GM19397 (cell line): ENCODE measurements around the gene C19orf33.

ENCODE experiments used
- ATAC-seq: cut with Tn5 transposase; IDR thresholded peaks from one replicate; pipeline ENCODE4 v1.9.1; 2021; ENCODE audit warnings: mild to moderate bottlenecking, moderate library complexity; ENCODE audit not compliant: unreplicated experiment

Gene C19orf33

DNA sequence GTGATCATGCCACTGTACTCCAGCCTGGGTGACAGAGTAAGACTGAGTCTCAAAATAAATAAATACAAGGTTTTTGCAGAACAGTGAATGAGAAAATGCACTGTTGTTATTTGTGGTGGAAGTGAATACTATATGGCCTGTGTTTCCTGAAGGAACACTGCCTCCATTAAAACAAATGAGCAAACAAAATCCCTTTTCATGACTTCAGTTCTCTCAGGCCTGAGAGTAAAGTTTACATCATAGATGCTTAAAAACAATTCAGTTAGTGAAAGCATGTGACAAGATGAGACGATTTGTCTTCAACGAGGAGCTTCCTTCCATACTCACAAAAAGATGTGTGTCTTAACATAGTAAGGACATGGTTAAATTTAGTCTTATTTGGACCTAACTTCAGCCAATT is 25.3 kb upstream of the C19orf33 start:
- no peak for ATAC-seq

DNA sequence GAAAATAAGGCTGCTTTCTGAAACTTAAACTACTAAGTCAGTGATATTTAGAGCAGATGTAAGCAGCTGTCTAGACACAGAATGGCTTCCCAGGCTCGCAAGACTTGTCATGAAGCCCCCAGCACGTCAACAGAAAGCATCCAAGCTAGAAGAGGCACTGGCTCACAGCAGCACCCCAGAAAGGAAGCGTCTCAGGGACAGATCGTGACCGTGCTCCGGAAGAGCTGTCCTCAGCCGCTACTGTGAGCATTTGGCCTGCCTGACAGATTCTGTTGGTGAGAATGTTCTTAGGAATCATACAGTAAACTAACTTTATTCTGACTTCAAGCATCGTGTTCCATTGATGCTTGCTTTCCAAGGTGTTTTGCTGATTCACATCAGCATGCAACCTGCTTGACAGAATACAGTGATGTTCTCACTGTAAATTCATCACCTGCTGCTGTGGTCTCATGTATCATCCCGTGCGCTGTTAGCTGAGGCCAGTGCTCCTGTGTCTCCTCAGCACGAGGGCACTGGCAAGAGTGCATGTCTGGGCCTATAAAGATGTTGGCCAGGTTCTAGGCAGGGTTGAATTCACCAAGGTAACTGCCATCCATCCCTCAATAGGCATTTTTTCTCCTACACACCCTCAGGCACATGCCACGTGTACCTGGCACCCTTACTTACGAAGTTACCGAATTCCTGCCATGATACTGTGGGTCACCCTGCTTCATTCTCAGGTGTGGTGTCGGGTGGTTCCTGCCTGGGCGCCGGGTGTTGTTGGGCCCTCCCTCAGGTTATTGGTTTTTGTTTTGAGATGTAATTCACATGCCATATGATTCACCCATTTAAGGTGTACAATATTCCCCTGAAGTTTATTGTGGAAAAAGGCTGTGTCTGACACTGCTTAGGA is 23.8 kb upstream of the C19orf33 start:
- no peak for ATAC-seq

DNA sequence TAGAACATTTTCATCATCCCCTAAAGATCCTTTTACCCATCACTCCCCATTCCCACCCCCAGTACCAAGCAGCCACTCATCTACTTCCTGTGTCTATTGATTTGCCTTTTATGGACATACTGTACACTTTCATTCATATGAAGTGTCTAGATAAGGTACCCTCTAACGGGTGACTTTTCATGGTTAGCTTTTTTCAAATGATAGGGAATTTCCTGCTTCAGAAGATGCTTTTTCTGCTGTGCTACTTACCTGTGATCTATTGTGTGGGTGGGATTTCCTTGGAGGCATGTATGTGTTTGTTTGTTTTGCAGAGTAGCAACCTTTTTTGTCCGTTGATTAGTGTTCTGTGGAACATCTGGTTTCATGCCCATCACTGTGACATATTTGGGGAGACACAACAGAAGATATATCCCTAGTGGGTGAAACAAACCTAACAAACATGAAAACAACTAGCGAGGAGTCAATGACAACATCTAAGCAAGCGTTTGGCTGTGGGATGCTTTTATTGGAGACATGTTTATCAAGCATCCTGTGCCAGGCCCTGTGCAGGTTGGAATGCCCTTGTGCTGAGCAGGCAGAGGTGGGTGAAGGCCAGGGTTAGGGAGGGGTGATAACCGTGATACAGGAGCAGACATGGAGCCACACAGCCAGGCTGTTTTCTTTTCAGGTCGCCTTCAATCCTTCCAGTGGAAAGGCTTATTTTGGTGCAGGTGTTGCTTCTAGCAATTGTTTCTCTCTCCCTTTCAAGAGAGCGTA is 22.1 kb upstream of the C19orf33 start:
- no peak for ATAC-seq

DNA sequence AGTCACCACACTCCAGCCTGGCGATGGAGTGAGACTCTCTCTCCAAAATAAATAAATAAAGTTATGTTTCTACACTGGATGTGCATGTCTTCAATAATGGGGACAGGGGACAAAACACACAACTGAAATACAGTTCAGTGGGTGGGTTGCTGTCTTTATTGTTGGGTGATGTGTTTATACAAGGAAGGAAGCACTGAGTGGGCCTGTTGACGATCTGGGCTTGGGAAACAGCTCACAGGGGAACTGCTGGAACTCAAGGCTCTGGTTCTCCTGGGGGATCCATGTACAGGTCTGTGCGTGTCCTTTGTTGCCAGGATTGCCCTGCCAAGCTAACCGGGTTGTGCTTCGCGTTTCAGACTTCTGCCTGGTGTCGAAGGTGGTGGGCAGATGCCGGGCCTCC is 20.8 kb upstream of the C19orf33 start:
- ATAC-seq, result no peak

DNA sequence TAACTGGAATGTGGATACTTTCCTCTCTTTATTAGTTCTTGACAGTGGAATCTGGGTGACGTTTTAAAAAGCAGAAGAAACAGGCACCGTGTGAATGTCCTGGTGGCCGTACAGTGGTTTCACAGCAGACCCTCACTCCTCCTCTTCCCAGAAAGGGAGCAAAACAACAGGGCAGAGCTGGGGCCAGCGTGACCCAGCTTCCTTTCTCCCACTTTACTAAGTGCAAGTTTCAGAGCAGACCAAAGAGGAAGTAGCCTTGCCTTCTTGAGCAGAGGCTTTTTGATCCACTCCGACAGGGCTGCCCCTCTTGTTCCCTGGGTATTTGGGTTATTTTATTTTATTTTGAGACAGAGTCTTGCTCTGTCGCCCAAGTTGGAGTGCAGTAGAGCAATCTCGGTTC is 19.6 kb upstream of the C19orf33 start:
- ATAC-seq, result no peak

DNA sequence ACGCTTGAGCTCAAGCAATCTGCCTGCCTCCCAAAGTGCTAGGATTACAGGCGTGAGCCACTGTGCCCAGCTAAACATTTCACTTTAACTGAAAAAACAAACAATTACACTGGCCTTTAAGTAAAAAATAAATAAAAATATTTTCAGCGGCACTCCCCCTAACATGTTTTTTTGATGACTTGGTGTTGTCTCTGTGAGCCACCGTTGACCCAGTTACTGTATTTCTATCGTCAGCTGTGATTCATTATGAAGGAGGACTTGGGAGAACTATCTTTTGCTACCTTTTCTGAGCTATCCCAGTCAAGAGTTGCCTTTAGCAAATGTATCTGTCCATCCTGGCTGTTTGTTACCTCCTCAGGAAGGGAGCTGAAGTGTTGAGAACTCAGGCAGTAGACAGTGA is 18.5 kb upstream of the C19orf33 start:
- no peak for ATAC-seq

DNA sequence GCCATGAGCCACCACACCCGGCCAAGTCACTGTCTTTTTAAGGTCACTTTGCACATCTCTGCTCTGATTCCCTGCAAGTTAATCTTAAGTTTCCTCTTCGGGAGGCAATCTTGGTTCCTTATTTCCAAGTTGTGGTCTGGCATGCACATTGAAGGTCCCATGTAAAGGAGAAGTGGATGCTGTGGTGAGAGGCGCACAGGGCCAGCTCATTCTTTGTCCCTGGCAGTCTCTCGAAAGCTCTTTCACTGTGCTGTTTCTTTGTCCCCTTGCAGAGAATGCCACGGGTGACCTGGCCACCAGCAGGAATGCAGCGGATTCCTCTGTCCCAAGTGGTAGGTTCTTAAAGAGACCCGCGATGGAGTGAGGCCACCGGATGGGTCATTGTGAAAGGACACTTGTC is 16.4 kb upstream of the C19orf33 start:
- no peak for ATAC-seq

DNA sequence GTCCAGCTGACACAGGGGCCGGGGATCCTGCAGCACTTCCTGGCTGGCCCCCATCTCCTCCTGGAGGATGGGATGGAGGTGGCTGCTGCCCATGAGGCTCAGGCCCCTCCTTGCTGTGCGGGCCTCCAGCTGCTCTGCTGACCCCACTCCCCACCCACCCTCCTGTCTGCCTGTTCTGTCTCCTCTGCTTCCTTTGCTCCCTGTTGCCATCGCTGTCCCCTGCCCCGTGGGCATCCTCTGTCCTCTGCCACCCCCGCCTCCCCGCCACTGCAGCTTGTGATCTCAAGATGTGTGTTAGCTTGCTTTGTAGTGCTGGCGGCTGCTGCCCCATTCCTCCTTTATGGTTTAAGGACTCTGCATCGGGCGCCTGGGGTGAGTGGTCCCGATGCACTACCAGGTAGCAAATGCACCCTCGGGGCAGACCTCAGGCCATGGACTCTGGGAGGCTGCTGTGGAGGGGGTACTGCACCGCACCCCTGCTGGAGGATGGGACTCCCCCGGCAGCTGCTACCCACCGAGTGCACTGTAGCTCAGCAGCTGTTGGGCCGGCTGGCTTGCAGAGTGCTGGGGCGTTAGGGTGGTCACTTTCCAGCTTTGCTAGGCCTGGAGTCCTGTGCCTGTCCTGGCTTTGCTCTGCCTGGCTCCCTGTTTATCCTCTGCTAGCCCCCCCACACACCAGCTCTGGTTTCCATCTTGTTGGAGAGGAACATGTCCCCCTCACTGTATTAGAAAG is 15.8 kb upstream of the C19orf33 start:
- no peak for ATAC-seq

DNA sequence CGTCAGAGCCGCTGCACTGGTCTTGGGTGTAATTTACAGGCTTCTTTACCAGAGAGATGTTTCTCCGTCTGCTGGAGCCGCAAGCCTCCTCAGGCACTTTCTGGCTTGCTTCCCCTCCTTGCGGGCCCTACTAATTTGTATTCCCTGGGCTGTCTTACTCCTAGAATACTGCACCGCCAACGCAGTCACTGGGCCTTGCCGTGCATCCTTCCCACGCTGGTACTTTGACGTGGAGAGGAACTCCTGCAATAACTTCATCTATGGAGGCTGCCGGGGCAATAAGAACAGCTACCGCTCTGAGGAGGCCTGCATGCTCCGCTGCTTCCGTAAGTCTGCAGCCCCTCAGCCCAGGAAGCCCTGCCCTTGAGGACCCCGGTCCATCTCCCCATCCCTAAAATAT is 14.1 kb upstream of the C19orf33 start:
- ATAC-seq, result no peak

DNA sequence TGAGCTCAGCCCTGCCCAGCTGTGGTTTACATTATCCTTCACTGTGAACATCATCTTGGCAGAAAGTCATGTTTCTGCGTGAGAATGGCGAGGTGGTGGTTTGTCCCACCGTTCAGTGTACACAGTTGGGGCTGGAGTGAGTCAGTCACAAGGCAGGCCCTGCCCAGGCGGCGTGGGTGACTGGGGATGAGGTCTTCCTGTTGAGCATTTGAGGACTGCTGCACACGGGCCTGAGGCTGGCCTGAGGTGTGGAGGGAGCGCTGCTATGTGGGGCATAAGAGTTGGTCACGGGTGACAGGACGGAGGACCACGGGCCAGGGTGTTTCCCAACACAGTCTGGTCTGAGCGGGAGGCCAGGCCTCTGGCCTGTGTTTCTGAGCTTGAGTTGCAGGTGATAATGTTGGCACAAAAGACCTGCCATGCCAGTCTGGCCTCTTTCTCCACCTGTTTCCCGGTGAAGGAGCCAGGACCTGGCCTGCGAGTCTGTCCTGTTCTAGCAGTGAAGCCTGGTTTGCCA is 13.4 kb upstream of the C19orf33 start:
- no peak for ATAC-seq

DNA sequence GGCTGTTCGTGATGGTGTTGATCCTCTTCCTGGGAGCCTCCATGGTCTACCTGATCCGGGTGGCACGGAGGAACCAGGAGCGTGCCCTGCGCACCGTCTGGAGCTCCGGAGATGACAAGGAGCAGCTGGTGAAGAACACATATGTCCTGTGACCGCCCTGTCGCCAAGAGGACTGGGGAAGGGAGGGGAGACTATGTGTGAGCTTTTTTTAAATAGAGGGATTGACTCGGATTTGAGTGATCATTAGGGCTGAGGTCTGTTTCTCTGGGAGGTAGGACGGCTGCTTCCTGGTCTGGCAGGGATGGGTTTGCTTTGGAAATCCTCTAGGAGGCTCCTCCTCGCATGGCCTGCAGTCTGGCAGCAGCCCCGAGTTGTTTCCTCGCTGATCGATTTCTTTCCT is 12.2 kb upstream of the C19orf33 start:
- no peak for ATAC-seq

DNA sequence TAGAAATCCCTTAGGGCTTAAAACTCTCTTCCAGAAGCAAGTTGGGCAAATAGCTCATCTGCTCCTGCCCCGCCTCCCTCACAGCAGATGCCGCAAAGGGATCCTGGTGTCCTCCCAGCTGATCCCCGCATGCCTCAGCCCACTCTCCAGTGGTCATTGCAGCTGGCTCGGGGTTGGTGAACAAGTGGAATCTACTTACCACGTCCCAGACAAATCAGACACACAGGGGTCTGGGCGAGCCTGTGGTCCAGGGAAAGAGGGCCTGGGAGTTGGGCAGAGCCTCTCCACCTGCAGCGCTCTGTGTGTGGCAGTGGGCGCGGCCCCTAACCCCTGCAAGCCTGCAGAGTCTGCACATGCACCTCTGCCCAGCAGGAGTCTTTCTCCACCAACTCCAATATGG is 10.8 kb upstream of the C19orf33 start:
- no peak for ATAC-seq

DNA sequence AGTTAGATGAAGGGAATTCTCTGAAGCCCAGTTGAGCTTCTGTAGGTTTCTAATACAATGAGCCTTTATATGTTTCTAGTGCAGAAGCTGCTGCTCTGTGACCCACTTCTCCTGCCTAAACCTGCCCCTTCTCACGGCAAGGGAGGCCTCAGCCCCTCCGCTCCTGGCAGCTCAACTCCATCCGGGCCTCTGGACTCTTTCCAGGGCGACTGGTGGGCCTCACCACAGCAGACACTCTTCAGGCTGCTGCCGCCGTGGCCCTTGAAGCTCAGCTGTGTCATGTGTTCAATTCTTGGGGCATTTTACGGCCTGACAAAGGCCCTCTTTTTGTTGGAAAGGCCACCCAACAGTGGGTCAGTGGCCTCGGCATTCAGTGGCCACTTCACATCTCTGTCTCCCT is 10.0 kb upstream of the C19orf33 start:
- ATAC-seq, result no peak

DNA sequence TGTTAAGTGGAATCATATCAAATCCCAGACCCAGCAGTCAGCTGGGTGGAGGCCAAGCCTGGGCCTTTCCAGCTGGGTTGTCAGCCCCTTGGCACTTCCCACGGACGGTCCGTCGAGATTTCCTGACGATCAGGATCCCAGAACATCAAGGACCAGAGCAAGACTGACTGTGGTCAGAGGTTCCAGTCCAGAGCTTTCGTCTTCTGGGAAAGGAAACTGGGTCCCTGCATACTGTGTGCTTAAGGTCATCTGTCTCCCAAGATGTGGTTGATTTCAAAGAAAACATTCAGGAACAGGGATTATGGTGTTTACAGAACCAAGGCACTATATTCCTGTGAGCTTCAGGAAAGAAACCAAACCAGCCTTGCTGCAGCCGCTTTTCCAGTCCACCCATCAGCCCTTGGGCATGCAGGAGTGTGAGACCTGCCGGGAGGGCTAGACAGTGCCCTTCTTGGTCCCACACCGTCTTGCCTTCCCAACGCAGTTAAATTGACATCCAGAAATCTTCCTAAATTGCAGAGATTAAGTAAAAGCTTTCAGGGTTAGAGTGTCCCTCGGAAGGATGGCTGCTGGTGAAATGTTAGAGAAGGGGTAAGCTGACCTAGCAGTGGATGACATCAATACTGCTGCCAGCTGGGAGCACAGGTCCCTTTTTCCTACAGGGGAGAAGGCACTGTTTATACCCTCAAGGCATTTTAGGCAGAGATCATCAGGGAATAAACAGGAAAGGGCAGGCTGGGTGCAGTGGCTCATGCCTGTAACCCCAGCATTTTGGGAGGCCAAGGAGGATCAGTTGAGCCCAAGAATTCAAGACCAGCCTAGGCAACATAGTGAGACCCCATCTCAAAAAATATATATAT is 5.0 kb upstream of the C19orf33 start:
- ATAC-seq, result no peak

DNA sequence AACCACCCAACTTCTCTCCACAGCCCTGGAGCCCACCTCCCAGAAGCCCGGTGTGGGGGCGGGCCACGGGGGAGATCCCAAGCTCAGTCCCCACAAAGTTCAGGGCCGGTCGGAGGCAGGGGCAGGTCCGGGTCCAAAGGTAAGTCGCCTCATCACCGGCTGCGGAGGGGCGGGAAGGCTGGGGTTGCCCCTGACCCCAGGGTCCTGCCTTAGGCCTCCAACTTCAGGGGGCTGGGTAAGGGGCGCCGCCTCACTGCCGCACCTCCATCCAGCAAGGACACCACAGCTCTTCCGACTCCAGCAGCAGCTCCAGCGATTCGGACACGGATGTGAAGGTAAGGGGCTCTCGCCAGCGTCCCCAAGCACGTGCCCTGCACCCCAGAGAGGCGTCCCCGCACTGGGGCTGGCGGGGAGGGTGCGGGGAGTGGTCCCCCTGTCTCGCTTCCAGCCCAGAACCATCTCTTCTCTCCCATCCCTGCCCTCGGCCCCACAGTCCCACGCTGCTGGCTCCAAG is 358 bp downstream of the C19orf33 start:
- ATAC-seq, result no peak

DNA sequence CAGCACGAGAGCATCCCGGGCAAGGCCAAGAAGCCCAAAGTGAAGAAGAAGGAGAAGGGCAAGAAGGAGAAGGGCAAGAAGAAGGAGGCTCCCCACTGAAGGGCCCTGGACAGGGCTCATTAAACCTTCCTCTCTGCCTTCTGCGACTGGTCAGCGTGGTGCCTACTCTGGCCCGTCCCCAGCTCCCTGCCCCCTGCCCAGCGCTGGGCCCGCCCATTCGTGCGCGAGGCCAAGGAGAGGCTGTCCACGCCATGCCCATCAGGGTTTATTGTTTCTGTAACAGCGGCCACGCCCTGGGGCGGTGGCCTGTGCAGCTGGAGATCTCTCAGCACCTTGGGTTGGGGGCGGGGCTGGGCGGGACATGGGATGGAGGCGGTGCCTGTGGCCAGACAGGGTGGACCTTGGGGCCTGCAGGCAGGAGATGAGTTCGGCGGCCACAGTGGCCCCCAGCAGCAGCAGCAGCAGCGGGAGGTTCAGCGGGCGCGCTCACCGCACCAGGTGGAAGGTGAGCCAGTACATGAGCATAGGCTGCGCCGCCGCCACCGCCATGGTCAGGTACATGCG is 897 bp downstream of the C19orf33 start:
- ATAC-seq, result no peak

DNA sequence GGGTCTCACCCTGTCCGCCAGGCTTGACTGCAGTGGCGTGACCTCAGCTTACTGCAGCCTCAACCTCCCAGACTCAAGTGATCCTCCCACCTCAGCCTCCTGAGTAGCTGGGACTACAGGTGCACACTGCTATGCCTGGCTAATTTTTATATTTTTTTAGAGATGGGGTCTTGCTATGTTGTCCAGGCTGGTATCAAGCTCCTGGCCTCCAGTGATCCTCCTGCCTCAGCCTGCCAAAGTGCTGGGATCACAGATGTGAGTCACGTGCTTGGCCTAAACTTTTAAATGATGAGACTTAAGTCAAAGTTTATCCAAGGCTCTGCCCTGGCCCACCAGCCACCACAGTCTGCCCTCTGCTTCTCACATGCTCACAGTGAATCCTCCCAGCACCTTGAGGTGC is 2.2 kb downstream of the C19orf33 start:
- no peak for ATAC-seq

DNA sequence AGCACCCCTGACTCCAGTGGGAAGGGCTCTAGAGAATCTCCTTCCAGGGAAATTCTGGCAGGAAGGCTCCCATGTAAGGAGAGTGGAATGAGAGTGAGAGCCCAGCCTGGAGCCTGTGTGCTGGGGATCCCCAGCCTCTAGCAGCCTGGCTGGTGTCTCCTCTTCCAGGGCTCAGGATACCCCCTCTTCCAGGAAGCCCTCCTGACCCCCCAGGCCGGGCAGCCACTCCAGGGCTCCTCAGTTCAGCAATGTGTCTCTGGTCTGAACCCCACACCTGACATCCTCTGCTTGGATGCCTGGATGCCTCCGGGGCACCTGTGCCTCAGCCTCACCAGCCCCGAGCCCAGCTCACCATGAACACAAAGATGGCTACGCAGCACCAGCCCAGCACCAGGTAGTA is 3.0 kb downstream of the C19orf33 start:
- no peak for ATAC-seq

DNA sequence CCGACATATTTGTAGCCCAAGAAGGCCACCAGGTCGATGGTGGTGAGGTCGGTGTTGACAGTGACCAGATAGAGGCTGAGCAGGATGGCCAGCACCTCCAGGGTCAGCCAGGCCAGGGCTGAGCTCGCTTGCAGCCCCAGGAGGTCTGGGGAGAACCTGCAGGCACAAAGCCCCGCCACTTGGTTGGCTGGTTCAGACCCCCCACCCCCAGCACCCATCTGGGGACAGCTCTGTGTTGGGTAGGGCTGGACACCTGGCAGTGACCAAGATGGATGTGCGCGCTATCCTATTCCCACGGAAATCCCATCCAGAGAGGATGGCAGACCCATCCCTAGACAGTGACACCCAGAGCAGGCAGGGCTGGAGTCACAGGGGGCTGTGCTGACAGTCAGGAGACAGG is 3.5 kb downstream of the C19orf33 start:
- no peak for ATAC-seq
